H9 (cell line): ENCODE measurements around the gene AURKA. TPM values are rescaled to one million over a fixed set of nuclear protein-coding genes. Genes with fewer than 3 reads are reported as not detected.

Source experiments
- DNase-seq: peaks from one replicate; pipeline ENCODE4 v3.0.0-alpha.2; 2017
- H2AFZ ChIP-seq: one replicate; pipeline ENCODE4 v1.6.1; 2013; ENCODE audit warnings: mild to moderate bottlenecking, low read length, control low read depth, moderate library complexity
- H2AK5ac ChIP-seq: 2 replicates; pipeline ENCODE4 v1.6.1; 2013; ENCODE audit warnings: low read length, control low read depth, mixed read lengths; ENCODE audit not compliant: insufficient read length
- H2BK120ac ChIP-seq: one replicate; pipeline ENCODE4 v1.6.1; 2013; ENCODE audit warnings: low read depth, mild to moderate bottlenecking, low read length, control low read depth, inconsistent platforms; ENCODE audit not compliant: poor library complexity, severe bottlenecking
- H2BK12ac ChIP-seq: 2 replicates; pipeline ENCODE4 v1.6.1; 2013; ENCODE audit warnings: low read length, control low read depth, mixed read lengths, low read depth; ENCODE audit not compliant: insufficient read length
- H2BK15ac ChIP-seq: 2 replicates; pipeline ENCODE4 v1.6.1; 2013; ENCODE audit warnings: low read depth, low read length, control low read depth
- H2BK20ac ChIP-seq: one replicate; pipeline ENCODE4 v1.6.1; 2013; ENCODE audit warnings: low read depth, mild to moderate bottlenecking, low read length, control low read depth, inconsistent platforms; ENCODE audit not compliant: poor library complexity, severe bottlenecking
- H2BK5ac ChIP-seq: 2 replicates; pipeline ENCODE4 v1.6.1; 2013; ENCODE audit warnings: low read length, control low read depth, mixed read lengths; ENCODE audit not compliant: insufficient read length
- H3K14ac ChIP-seq: 2 replicates; pipeline ENCODE4 v1.6.1; 2013; ENCODE audit warnings: low read length, control low read depth; ENCODE audit not compliant: insufficient read depth
- H3K18ac ChIP-seq: 2 replicates; pipeline ENCODE4 v1.6.1; 2013; ENCODE audit warnings: low read depth, mild to moderate bottlenecking, mixed read lengths, low read length, control low read depth; ENCODE audit not compliant: insufficient read length
- H3K23ac ChIP-seq: 2 replicates; pipeline ENCODE4 v1.6.1; 2013; ENCODE audit warnings: low read length, control low read depth, mixed read lengths, low read depth; ENCODE audit not compliant: insufficient read length
- H3K23me2 ChIP-seq: 2 replicates; pipeline ENCODE4 v1.6.1; 2013; ENCODE audit warnings: low read depth, mild to moderate bottlenecking, mixed read lengths, low read length, control low read depth; ENCODE audit not compliant: insufficient read length, poor library complexity, severe bottlenecking
- H3K27ac ChIP-seq: 2 replicates; pipeline ENCODE4 v1.5.1; 2013; ENCODE audit warnings: low read length, control low read depth, mixed read lengths, low read depth; ENCODE audit not compliant: insufficient read length
- H3K27me3 ChIP-seq: 2 replicates; pipeline ENCODE4 v1.6.1; 2013; ENCODE audit warnings: low read length, control low read depth, inconsistent platforms; ENCODE audit not compliant: insufficient read depth
- H3K4ac ChIP-seq: 2 replicates; pipeline ENCODE4 v1.6.1; 2013; ENCODE audit warnings: low read depth, mild to moderate bottlenecking, control low read depth, inconsistent platforms, low read length, moderate library complexity
- H3K4me1 ChIP-seq: 2 replicates; pipeline ENCODE4 v1.6.1; 2013; ENCODE audit warnings: low read length, control low read depth, inconsistent platforms; ENCODE audit not compliant: insufficient read depth
- H3K4me2 ChIP-seq: 2 replicates; pipeline ENCODE4 v1.6.1; 2013; ENCODE audit warnings: low read length, control low read depth, mixed read lengths; ENCODE audit not compliant: insufficient read length, insufficient read depth
- H3K56ac ChIP-seq: 2 replicates; pipeline ENCODE4 v1.6.1; 2013; ENCODE audit warnings: low read depth, mild to moderate bottlenecking, mixed read lengths, low read length, control low read depth; ENCODE audit not compliant: insufficient read length
- H3K79me1 ChIP-seq: 2 replicates; pipeline ENCODE4 v1.6.1; 2013; ENCODE audit warnings: low read depth, mild to moderate bottlenecking, moderate library complexity, low read length, control low read depth, inconsistent platforms; ENCODE audit not compliant: insufficient read depth, poor library complexity, severe bottlenecking
- H3K79me2 ChIP-seq: 2 replicates; pipeline ENCODE4 v1.6.1; 2013; ENCODE audit warnings: low read length, control low read depth, inconsistent platforms; ENCODE audit not compliant: insufficient read depth
- H3K9ac ChIP-seq: 2 replicates; pipeline ENCODE4 v1.6.1; 2013; ENCODE audit warnings: low read length, control low read depth, mixed read lengths; ENCODE audit not compliant: insufficient read length; ENCODE audit errors: extremely low read depth
- H3K9me3 ChIP-seq: one replicate; pipeline ENCODE4 v1.6.1; 2013; ENCODE audit warnings: low read depth, low read length, inconsistent platforms; ENCODE audit not compliant: control insufficient read depth
- H3T11ph ChIP-seq: one replicate; pipeline ENCODE4 v1.6.1; 2013; ENCODE audit warnings: mild to moderate bottlenecking, low read length, control low read depth, inconsistent platforms
- H4K20me1 ChIP-seq: one replicate; pipeline ENCODE4 v1.6.1; 2013; ENCODE audit not compliant: control insufficient read depth, insufficient read length, insufficient read depth
- H4K5ac ChIP-seq: 2 replicates; pipeline ENCODE4 v1.6.1; 2013; ENCODE audit warnings: low read depth, mild to moderate bottlenecking, mixed read lengths, low read length, control low read depth; ENCODE audit not compliant: insufficient read length
- H4K8ac ChIP-seq: replicated peaks from 2 replicates; pipeline ENCODE4 v1.6.1; 2013; ENCODE audit warnings: low read length, control low read depth, mixed read lengths, low read depth; ENCODE audit not compliant: insufficient read length
- H4K91ac ChIP-seq: 2 replicates; pipeline ENCODE4 v1.6.1; 2013; ENCODE audit warnings: low read depth, mild to moderate bottlenecking, moderate library complexity, mixed read lengths, low read length, control low read depth; ENCODE audit not compliant: insufficient read length
- H3K27ac Mint-ChIP-seq, 3 experiments: 2 replicates in 2 of 3; 3 replicates in 1 of 3; pipeline ENCODE4 v1.8.0; 2020 to 2021; ENCODE audit warnings: mixed read lengths in 3 of 3, mild to moderate bottlenecking in 1 of 3, moderate library complexity in 1 of 3
- H3K27me3 Mint-ChIP-seq: 2 replicates; pipeline ENCODE4 v1.8.0; 2021; ENCODE audit warnings: low read depth, mild to moderate bottlenecking, moderate library complexity, mixed read lengths
- H3K36me3 Mint-ChIP-seq, 3 experiments: 2 replicates in 2 of 3; 3 replicates in 1 of 3; pipeline ENCODE4 v1.8.0; 2020 to 2021; ENCODE audit warnings: low read depth in 3 of 3, mixed read lengths in 3 of 3; ENCODE audit not compliant: insufficient read depth in 1 of 3
- H3K4me1 Mint-ChIP-seq, 2 experiments: 2 replicates each; pipeline ENCODE4 v1.8.0; 2020; ENCODE audit warnings: mixed read lengths in 2 of 2
- H3K4me3 Mint-ChIP-seq, 2 experiments: 2 replicates in 1 of 2; 3 replicates in 1 of 2; pipeline ENCODE4 v1.8.0; 2020 to 2021; ENCODE audit warnings: mild to moderate bottlenecking in 2 of 2, mixed read lengths in 2 of 2, moderate library complexity in 1 of 2
- H3K9me3 Mint-ChIP-seq, 2 experiments: 2 replicates in 1 of 2; 3 replicates in 1 of 2; pipeline ENCODE4 v1.8.0; 2020; ENCODE audit warnings: mild to moderate bottlenecking in 2 of 2, mixed read lengths in 2 of 2, moderate library complexity in 1 of 2
- CTCF ChIP-seq: fragments of 200-600 bp; sonication (generic); conservative IDR thresholded peaks from 3 replicates; pipeline ENCODE4 v1.8.0; 2021; ENCODE audit warnings: antibody characterized with exemption, mild to moderate bottlenecking
- WGBS: extraction: QIAGEN DNeasy Blood & Tissue Kit; methylation state at CpG from one replicate; pipeline ENCODE4 v1.1.7; 2013; ENCODE audit warnings: missing lambda C conversion rate, low lambda C conversion rate, mixed read lengths; ENCODE audit not compliant: insufficient read length; ENCODE audit errors: extremely low coverage; 5-methylcytosine and 5-hydroxymethylcytosine counted together
- total RNA-seq: library from RNA; stranded (reverse); gene quantifications from 2 replicates; pipeline ENCODE4 v1.2.1, GENCODE V29; 2021

Gene AURKA
- total RNA-seq, 1 experiment from 2014 or later = 86.8 TPM

- H3K4ac ChIP-seq = no peak overlapping the region
- H3K56ac ChIP-seq = no peak overlapping the region
- no peaks in the 10 kb centered on the region for H3K27me3 ChIP-seq
- H3K23me2 ChIP-seq = no peaks in the 10 kb centered on the region
- no peak overlapping the region for H3K18ac ChIP-seq
- no peak overlapping the region for H3K23ac ChIP-seq
- no peak overlapping the region for H4K5ac ChIP-seq
- peaks cover 80 to 90% of the 10 kb centered on the region in 2 experiments for H3K9me3 Mint-ChIP-seq
- H3K36me3 Mint-ChIP-seq = peaks cover 6 to 45% (median 10%) of the 10 kb centered on the region in 3 experiments; a peak in 6 of 7 replicates
- no peak overlapping the region for H3K9ac ChIP-seq
- H3T11ph ChIP-seq = no peak overlapping the region
- no peak overlapping the region for H2BK120ac ChIP-seq
- H3K27ac Mint-ChIP-seq = no peak overlapping the region
- no peak overlapping the region for H4K91ac ChIP-seq
- H3K4me1 Mint-ChIP-seq = no peaks in the 10 kb centered on the region
- no peaks in the 10 kb centered on the region for H3K4me1 ChIP-seq
- no peaks in the 10 kb centered on the region for H3K79me1 ChIP-seq
- no peak overlapping the region for H2BK5ac ChIP-seq
- no peak overlapping the region for H3K4me3 Mint-ChIP-seq
- peaks cover 82% of the 10 kb centered on the region for H3K9me3 ChIP-seq
- no peak for DNase-seq
- no CpG with 5 or more reads among the region's 5 CpGs for whole genome bisulfite sequencing
- H3K79me2 ChIP-seq = no peaks in the 10 kb centered on the region
- H4K8ac ChIP-seq = no peak overlapping the region
- peaks cover 7% of the 10 kb centered on the region for H3K27me3 Mint-ChIP-seq
- H2AFZ ChIP-seq = no peak overlapping the region
- no peaks in the 10 kb centered on the region for H4K20me1 ChIP-seq
- H3K14ac ChIP-seq = no peak overlapping the region
- H2BK12ac ChIP-seq = no peak overlapping the region
- no peak overlapping the region for H2AK5ac ChIP-seq
- no peak overlapping the region for H3K27ac ChIP-seq
- TF ChIP-seq CTCF = no peak
- no peak overlapping the region for H2BK15ac ChIP-seq
- H3K4me2 ChIP-seq = no peak overlapping the region
- H2BK20ac ChIP-seq = no peak overlapping the region
Measured at GRCh38 chr20:56328861-56329260, 63.2 kb downstream of the AURKA start.
